Right ventricle myocardium inferior (tissue), 1 donor: ENCODE results near the gene LRRC59. TPM values are rescaled to one million over a fixed set of nuclear protein-coding genes. Genes with fewer than 3 reads are reported as not detected.
A peak's percentile ranks its signal among the peaks of the same experiment; 100 is the strongest.
"Not testable (repeated sequence)": the region's sequence is repeated elsewhere in the genome, so short reads cannot be mapped to it uniquely, and the experiment has no call there.

Source experiments
- ATAC-seq: fragments of 200-7000 bp; cut with Tn5 transposase; one replicate; pipeline ENCODE4 v1.9.1; 2020; ENCODE audit warnings: mild to moderate bottlenecking, moderate library complexity
- DNase-seq: peaks from one replicate; pipeline ENCODE4 v3.0.0; 2021; ENCODE audit errors: missing footprints
- intact Hi-C: fragments of 100-400 bp; cut with DNase I; formaldehyde crosslinking; loops from one replicate; pipeline ENCODE4 v1.11.0; 2022
- total RNA-seq: library from RNA; stranded (reverse); fragmentation: NEBNext Ultra II Directional; extraction: Animal tissue kit (Norgen Biotek cat#: 25700); gene quantifications from one replicate; pipeline ENCODE4 v1.2.1, GENCODE V29; 2021
- donor health status: DM: no; HTN: yes; CAD: no; lungs with severe emphysema.

The LRRC59 gene
- total RNA-seq, 1 donor from 2014 or later, result 24.5 TPM

- intact Hi-C loops, ATAC-seq, DNase-seq: not testable (repeated sequence)
These were observed 63.8 kb downstream of the LRRC59 start for GRCh38 chr17:50333291-50334057.

DNA sequence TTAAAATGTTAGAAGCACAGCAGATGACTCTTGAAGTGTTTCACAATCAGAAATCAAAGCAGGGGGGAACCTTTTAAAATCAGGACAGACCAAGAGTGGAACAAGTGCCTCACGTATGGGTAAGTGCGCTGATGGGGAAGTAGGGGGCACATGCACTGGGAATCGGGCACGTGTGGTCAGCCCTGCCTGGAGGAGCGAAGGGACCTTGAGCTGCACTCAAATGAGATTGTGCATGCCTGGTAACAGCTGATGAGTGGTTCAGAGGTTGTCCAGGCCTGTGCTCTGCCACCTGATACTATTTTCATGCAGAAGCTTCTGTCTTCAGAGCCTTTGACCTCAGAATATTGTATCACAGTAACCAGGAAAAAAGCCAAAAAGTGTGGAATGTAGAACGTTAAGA, 65.1 kb downstream of the LRRC59 start:
- DNase-seq (no peak), ATAC-seq (peak; percentile 57)
- intact Hi-C loops, result no loop called here

Other genes starting within 250 kb of the LRRC59 start
- 38.4 TPM for gene PPP1R9B, start 246.8 kb downstream of the LRRC59 start, total RNA-seq
- 151 TPM for gene SGCA, start 231.5 kb downstream of the LRRC59 start, total RNA-seq
- gene COL1A1, start 195.9 kb downstream of the LRRC59 start, total RNA-seq, result 28.2 TPM
- gene TMEM92, start 123.1 kb downstream of the LRRC59 start, total RNA-seq, result not detected
- gene XYLT2, start 51.4 kb downstream of the LRRC59 start, total RNA-seq, result 16.4 TPM
- 85.0 TPM for gene MRPL27, start 24.3 kb downstream of the LRRC59 start, total RNA-seq
- gene EME1, start 24.3 kb downstream of the LRRC59 start, total RNA-seq, result 0.60 TPM
- gene ACSF2, start 28.7 kb upstream of the LRRC59 start, total RNA-seq, result 22.7 TPM
- 0.16 TPM for gene CHAD, start 71.4 kb upstream of the LRRC59 start, total RNA-seq
- gene RSAD1, start 81.3 kb upstream of the LRRC59 start, total RNA-seq, result 52.7 TPM
- 0.81 TPM for gene MYCBPAP, start 110.9 kb upstream of the LRRC59 start, total RNA-seq
- gene EPN3, start 135.2 kb upstream of the LRRC59 start, total RNA-seq, result 21.5 TPM
- gene SPATA20, start 149.7 kb upstream of the LRRC59 start, total RNA-seq, result 60.4 TPM
- gene CACNA1G, start 163.2 kb upstream of the LRRC59 start, total RNA-seq, result 0.38 TPM
- gene ABCC3, start 237.4 kb upstream of the LRRC59 start, total RNA-seq, result 0.68 TPM